NB4 (cell line): ENCODE results near the gene TUBGCP3.

Source experiments
- CTCF ChIP-seq: IDR thresholded peaks from one replicate; pipeline ENCODE4 v1.5.1; 2012; ENCODE audit warnings: low read depth, low read length
- MYC ChIP-seq: IDR thresholded peaks from 2 replicates; pipeline ENCODE4 v1.6.1; 2011; ENCODE audit warnings: low read depth, low read length
- POLR2A ChIP-seq: IDR thresholded peaks from 2 replicates; pipeline ENCODE4 v1.6.1; 2011; ENCODE audit warnings: mild to moderate bottlenecking; ENCODE audit not compliant: insufficient read length; ENCODE audit errors: extremely low read depth
- TF ChIP-seq, protein P1 (sequence below): IDR thresholded peaks from 2 replicates; pipeline ENCODE4 v1.6.1; 2011; ENCODE audit warnings: low read depth, low read length

GRCh38 chr13:112636401-112636975, 48.5 kb upstream of the TUBGCP3 start:
- TF ChIP-seq POLR2A (no peak), CTCF (no peak), MYC (no peak)
- TF ChIP-seq, protein P1, sequence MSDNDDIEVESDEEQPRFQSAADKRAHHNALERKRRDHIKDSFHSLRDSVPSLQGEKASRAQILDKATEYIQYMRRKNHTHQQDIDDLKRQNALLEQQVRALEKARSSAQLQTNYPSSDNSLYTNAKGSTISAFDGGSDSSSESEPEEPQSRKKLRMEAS = no peak
